Epithelial cell of esophagus (primary cell): ENCODE results near the gene PUM1.

ENCODE experiments used
- DNase-seq: peaks from one replicate; pipeline ENCODE4 v3.0.0; 2010; ENCODE audit warnings: low read depth
- H3K4me3 ChIP-seq: 2 replicates; pipeline ENCODE4 v1.5.1; 2011; ENCODE audit warnings: mild to moderate bottlenecking, low read length, control low read depth
- CTCF ChIP-seq: IDR thresholded peaks from 2 replicates; pipeline ENCODE4 v1.5.1; 2011; ENCODE audit warnings: low read depth, mild to moderate bottlenecking, low read length, control low read depth, inconsistent platforms; ENCODE audit not compliant: insufficient read depth; ENCODE audit errors: missing control alignments

PUM1 gene

GRCh38 chr1:30962609-30963508 is 102.7 kb downstream of the PUM1 start:
- no peak overlapping the region for H3K4me3 ChIP-seq
- TF ChIP-seq CTCF = no peak
- peak; percentile 22 for DNase-seq

DNA sequence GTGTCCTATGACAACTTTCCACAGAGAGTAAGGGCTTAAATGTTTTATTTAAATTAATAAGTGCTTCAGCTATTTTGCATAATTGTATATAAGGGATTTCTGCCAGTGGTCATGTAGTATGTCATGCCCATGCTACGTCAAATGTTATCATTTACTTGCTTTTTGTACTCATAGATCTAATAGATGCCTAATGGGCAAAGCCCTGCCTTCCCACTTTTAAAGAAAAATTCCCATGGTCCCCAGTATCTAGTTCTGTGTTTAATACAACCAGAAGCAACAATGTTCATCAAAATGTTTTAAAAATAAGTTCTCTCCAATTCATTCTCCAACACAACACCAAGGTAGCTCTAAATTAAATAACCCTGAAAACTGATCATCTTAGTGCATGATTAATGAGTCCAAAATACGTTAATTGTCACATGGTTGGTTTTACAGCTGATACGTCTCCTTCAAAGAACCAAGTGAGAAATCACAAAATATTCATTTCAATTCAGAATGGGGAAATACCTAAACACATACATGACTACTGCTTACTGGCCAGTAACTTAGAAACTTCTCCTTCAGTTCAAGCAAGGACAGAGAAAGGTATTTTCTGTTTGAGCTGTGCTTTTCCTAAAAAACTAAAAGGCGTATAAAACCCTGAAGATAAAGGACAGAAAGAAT is 107.8 kb downstream of the PUM1 start:
- DNase-seq = no peak
- no peak overlapping the region for H3K4me3 ChIP-seq
- TF ChIP-seq CTCF = no peak

- DNase-seq = no peak
These were observed 110.0 kb downstream of the PUM1 start for GRCh38 chr1:30955448-30956015.

GRCh38 chr1:30953685-30954084 is 111.8 kb downstream of the PUM1 start:
- no peak overlapping the region for H3K4me3 ChIP-seq
- no peak for TF ChIP-seq CTCF
- no peak for DNase-seq

More at GRCh38 chr1:30955448-30956015, 110.0 kb downstream of the PUM1 start:
- no peak for TF ChIP-seq CTCF
- no peak overlapping the region for H3K4me3 ChIP-seq

DNA sequence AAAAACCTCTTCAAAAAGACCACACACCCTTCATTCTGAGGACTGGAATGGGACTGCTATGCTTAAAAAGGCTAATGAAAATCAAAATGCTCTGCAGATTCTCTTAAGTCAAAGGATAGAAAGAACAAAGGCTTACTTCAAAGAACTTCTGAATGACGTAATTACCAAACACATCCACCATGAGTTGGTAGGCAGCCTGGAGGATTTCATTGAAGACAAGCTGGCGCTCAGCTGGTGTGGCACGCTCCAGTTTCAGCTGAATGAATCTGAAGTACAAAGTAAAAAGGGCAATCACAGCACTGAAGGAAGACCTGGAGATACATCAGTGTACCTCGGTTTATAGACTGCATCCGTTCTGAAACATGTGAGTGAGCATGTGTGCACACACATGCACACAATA is 113.4 kb downstream of the PUM1 start:
- TF ChIP-seq CTCF = no peak
- no peak for DNase-seq
- no peak overlapping the region for H3K4me3 ChIP-seq

DNA sequence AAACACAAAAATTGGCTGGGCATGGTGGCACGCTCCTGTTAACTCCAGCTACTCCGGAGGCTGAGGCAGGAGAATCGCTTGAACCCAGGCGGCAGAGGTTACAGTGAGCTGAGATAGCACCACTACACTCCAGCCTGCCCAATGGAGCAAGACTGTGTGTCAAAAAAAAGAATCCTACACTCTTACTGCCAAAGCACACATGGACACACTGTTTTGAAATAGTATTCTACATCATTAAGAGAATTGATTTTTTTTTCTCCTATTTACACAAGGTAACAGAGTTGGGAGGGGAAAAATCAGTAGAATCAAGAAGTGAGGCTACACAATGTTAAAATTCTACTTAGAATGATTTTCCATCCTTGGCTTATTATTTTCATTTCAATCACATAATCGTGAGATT is 114.8 kb downstream of the PUM1 start:
- DNase-seq = no peak
- no peak for TF ChIP-seq CTCF
- H3K4me3 ChIP-seq = no peak overlapping the region
